ENCODE results near the gene WSCD2. TPM values are rescaled to one million over a fixed set of nuclear protein-coding genes. Genes with fewer than 3 reads are reported as not detected.

The WSCD2 gene
- total RNA-seq, 1 experiment from 2014 or later = not detected

GRCh38 chr12:108235197-108235984 is 106.3 kb downstream of the WSCD2 start:
- intact Hi-C loops (cut with micrococcal nuclease) = loop anchor here (2.0 kb wide), 1 partner anchor 221 kb away; no protein-coding TSS in a partner anchor
- TF ChIP-seq CTCF (IDR thresholded peaks at IDR 0.05; ENCODE audit: unreplicated experiment) = no peak
- Mint-ChIP-seq H3K4me1 (ENCODE audit: insufficient read depth, unreplicated experiment) (no peaks in the 10 kb centered on the region), H3K4me3 (ENCODE audit: unreplicated experiment) (no peak overlapping the region), H3K27ac (ENCODE audit: low read depth, unreplicated experiment) (no peak overlapping the region), H3K9me3 (ENCODE audit: unreplicated experiment) (no peaks in the 10 kb centered on the region), H3K36me3 (ENCODE audit: insufficient read depth, unreplicated experiment) (no peaks in the 10 kb centered on the region), H3K27me3 (ENCODE audit: insufficient read depth, unreplicated experiment) (peaks cover 30% of the 10 kb centered on the region)
- BruUV-seq (replicated peaks) = no TSS peak
- DNase-seq (ENCODE audit: unreplicated experiment) = no peak
- CTCF ChIA-PET = interaction anchor here (0.5 to 1.3 kb wide), 3 partner anchors 41 to 276 kb away, joined by 3 to 4 read pairs (median 3); no protein-coding TSS in a partner anchor
- POLR2A ChIA-PET = no interaction called here

- H3K27me3 Mint-ChIP-seq (ENCODE audit: insufficient read depth, unreplicated experiment) = peaks cover 25% of the 10 kb centered on the region
- DNase-seq (ENCODE audit: unreplicated experiment) = no peak
- CTCF ChIA-PET = interaction anchor here (0.5 kb wide), 1 partner anchor 275 kb away, joined by 3 read pairs; no protein-coding TSS in a partner anchor
- no peak overlapping the region for H3K4me3 Mint-ChIP-seq (ENCODE audit: unreplicated experiment)
- no peaks in the 10 kb centered on the region for H3K36me3 Mint-ChIP-seq (ENCODE audit: insufficient read depth, unreplicated experiment)
- POLR2A ChIA-PET = no interaction called here
- no peak for TF ChIP-seq CTCF (IDR thresholded peaks at IDR 0.05; ENCODE audit: unreplicated experiment)
- intact Hi-C loops (cut with micrococcal nuclease) = loop anchor here (2.0 kb wide), 1 partner anchor 221 kb away; no protein-coding TSS in a partner anchor
- H3K27ac Mint-ChIP-seq (ENCODE audit: low read depth, unreplicated experiment) = no peak overlapping the region
- no TSS peak for BruUV-seq (replicated peaks)
- H3K9me3 Mint-ChIP-seq (ENCODE audit: unreplicated experiment) = no peaks in the 10 kb centered on the region
- no peaks in the 10 kb centered on the region for H3K4me1 Mint-ChIP-seq (ENCODE audit: insufficient read depth, unreplicated experiment)
Measured at GRCh38 chr12:108235985-108236263, 106.8 kb downstream of the WSCD2 start.

- Mint-ChIP-seq H3K9me3 (ENCODE audit: unreplicated experiment) (no peaks in the 10 kb centered on the region), H3K4me1 (ENCODE audit: insufficient read depth, unreplicated experiment) (no peaks in the 10 kb centered on the region), H3K27me3 (ENCODE audit: insufficient read depth, unreplicated experiment) (peaks cover 22% of the 10 kb centered on the region), H3K36me3 (ENCODE audit: insufficient read depth, unreplicated experiment) (no peaks in the 10 kb centered on the region), H3K4me3 (ENCODE audit: unreplicated experiment) (no peak overlapping the region), H3K27ac (ENCODE audit: low read depth, unreplicated experiment) (no peak overlapping the region)
- no peak for TF ChIP-seq CTCF (IDR thresholded peaks at IDR 0.05; ENCODE audit: unreplicated experiment)
- intact Hi-C loops (cut with micrococcal nuclease) = no loop called here
- BruUV-seq (replicated peaks) = no TSS peak
- POLR2A ChIA-PET = no interaction called here
- CTCF ChIA-PET = interaction anchor here (0.5 kb wide), 1 partner anchor 275 kb away, joined by 3 read pairs; no protein-coding TSS in a partner anchor
- DNase-seq (ENCODE audit: unreplicated experiment) = no peak
Measured at GRCh38 chr12:108236366-108236765, 107.3 kb downstream of the WSCD2 start.

- POLR2A ChIA-PET = interaction anchor here (0.7 to 0.9 kb wide), 2 partner anchors 69 to 227 kb away, joined by 3 read pairs; no protein-coding TSS in a partner anchor
- peaks cover 22% of the 10 kb centered on the region for H3K27me3 Mint-ChIP-seq (ENCODE audit: insufficient read depth, unreplicated experiment)
- no peaks in the 10 kb centered on the region for H3K9me3 Mint-ChIP-seq (ENCODE audit: unreplicated experiment)
- BruUV-seq (replicated peaks) = no TSS peak
- H3K4me1 Mint-ChIP-seq (ENCODE audit: insufficient read depth, unreplicated experiment) = no peaks in the 10 kb centered on the region
- no peak overlapping the region for H3K27ac Mint-ChIP-seq (ENCODE audit: low read depth, unreplicated experiment)
- peak; percentile 52 for DNase-seq (ENCODE audit: unreplicated experiment)
- H3K4me3 Mint-ChIP-seq (ENCODE audit: unreplicated experiment) = no peak overlapping the region
- CTCF ChIA-PET = interaction anchor here (0.6 kb wide), 1 partner anchor 571 kb away, joined by 5 read pairs; no protein-coding TSS in a partner anchor
- no peaks in the 10 kb centered on the region for H3K36me3 Mint-ChIP-seq (ENCODE audit: insufficient read depth, unreplicated experiment)
- intact Hi-C loops (cut with micrococcal nuclease) = no loop called here
- TF ChIP-seq CTCF (IDR thresholded peaks at IDR 0.05; ENCODE audit: unreplicated experiment) = no peak
Measured at GRCh38 chr12:108237272-108237671, 108.2 kb downstream of the WSCD2 start.

Data from MCF 10A (cell line).